Measurements from ENCODE around the gene QSER1. TPM values are rescaled to one million over a fixed set of nuclear protein-coding genes. Genes with fewer than 3 reads are reported as not detected.

Gene QSER1
- total RNA-seq, 1 experiment from 2014 or later: 48.0 TPM

DNA sequence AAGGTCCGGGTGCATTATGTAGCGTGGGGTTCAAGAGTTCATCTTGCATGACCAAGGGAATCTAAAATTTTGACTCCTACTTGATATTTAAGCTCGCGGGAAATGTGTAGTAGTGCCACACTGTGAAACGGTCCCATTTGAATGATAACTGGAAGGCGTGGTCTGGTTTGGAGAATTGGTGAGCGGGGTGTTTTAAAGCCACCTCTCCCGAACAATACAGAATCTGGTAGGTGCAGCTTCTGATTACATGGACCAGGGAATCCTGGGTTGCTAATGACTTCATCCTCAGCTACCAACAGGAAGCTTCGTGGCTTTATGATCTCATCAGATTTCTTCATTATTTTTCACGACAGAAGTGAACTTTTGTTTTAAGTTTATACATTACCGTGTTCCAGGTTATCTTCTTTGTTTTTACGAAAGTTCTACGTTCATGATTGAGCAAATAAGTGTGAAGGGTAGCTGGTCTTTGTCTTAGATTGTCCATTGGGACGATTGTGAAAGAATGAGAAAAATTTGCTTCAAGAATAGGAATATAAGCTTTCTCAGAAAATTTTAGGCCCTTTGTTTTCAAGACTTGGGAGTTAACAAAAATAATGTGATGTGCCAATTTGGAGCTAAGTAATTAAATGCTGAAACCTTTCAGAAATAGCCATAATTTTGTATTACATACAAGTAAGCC is 1.7 kb downstream of the QSER1 start (continued):
- TF ChIP-seq SRF (IDR thresholded peaks at IDR 0.05; ENCODE audit: low read depth) (0 out of 2 replicates have a peak, but pooled peaks have one; percentile 32), ZNF274 (IDR thresholded peaks at IDR 0.05; ENCODE audit: low read depth, low read length) (no peak), ZFX (IDR thresholded peaks at IDR 0.05) (no peak)
- TF ChIP-seq, protein P1, sequence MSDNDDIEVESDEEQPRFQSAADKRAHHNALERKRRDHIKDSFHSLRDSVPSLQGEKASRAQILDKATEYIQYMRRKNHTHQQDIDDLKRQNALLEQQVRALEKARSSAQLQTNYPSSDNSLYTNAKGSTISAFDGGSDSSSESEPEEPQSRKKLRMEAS (IDR thresholded peaks at IDR 0.05): peak; percentile 63

DNA sequence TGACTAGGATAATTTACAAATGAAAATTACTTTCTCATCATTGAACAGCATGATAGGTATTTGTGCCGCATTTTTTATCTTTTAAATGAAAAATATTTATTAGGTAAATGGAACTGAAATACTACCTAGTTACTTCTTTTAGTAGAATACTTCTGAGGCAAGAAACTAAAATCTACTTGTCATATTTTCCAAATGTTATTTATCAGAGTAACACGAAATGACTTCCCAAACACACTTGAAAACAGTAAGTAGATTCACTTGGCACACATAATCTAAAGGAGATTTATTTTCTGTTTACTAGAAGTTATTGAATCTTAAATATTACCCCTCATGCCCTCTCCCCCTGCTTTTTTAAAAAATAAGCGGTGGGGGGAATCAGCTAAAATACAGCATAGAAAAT is 2.3 kb downstream of the QSER1 start:
- no peak for DNase-seq (ENCODE audit: low read depth, low spot score)
- ChIA-PET POLR2A (interaction anchor here (0.8 to 1.0 kb wide), 2 partner anchors 13 to 121 kb away, joined by 3 read pairs; partner anchors contain the start of gene DEPDC7), CTCF (interaction anchor here (1.1 to 1.8 kb wide), 3 partner anchors 9 to 166 kb away, joined by 3 to 7 read pairs (median 4); no protein-coding TSS in a partner anchor), RAD21 (ENCODE audit: low non-redundant PET in 1 of 2, low total read pairs in 2 of 2, uncharacterized antibody in 2 of 2, unreplicated experiment in 2 of 2) (no interaction called here)
- H3K9ac ChIP-seq (ENCODE audit: low read length): peak overlapping the region; percentile 98
- no peaks in the 10 kb centered on the region for H3K9me3 ChIP-seq (ENCODE audit: control insufficient read depth in 1 of 2, insufficient read depth in 1 of 2, low read depth in 1 of 2, low read length in 2 of 2)
- no peak overlapping the region for H2AFZ ChIP-seq (ENCODE audit: low read depth, low read length, poor library complexity, severe bottlenecking)
- TF ChIP-seq ZFX (IDR thresholded peaks at IDR 0.05) (no peak), EGR1 (IDR thresholded peaks at IDR 0.05; ENCODE audit: low read depth) (no peak), SRF (IDR thresholded peaks at IDR 0.05; ENCODE audit: low read depth) (no peak), RAD21 (IDR thresholded peaks at IDR 0.05; ENCODE audit: low read depth) (no peak), CBX3 (IDR thresholded peaks at IDR 0.05; ENCODE audit: low read depth) (no peak), CEBPB (IDR thresholded peaks at IDR 0.05; ENCODE audit: low read depth) (no peak), SIN3A (IDR thresholded peaks at IDR 0.05; ENCODE audit: low read depth) (no peak), POLR2A (IDR thresholded peaks at IDR 0.05; ENCODE audit: borderline replicate concordance, extremely low read depth, insufficient read depth, insufficient read length) (no peak), TCF7L2 (IDR thresholded peaks at IDR 0.05; ENCODE audit: borderline replicate concordance, extremely low read depth, insufficient read depth, insufficient read length) (no peak), FOSL1 (IDR thresholded peaks at IDR 0.05; ENCODE audit: low read depth) (no peak), JUND (IDR thresholded peaks at IDR 0.05) (no peak), ELF1 (IDR thresholded peaks at IDR 0.05; ENCODE audit: borderline replicate concordance, low read depth) (no peak)
- TF ChIP-seq, protein P2, sequence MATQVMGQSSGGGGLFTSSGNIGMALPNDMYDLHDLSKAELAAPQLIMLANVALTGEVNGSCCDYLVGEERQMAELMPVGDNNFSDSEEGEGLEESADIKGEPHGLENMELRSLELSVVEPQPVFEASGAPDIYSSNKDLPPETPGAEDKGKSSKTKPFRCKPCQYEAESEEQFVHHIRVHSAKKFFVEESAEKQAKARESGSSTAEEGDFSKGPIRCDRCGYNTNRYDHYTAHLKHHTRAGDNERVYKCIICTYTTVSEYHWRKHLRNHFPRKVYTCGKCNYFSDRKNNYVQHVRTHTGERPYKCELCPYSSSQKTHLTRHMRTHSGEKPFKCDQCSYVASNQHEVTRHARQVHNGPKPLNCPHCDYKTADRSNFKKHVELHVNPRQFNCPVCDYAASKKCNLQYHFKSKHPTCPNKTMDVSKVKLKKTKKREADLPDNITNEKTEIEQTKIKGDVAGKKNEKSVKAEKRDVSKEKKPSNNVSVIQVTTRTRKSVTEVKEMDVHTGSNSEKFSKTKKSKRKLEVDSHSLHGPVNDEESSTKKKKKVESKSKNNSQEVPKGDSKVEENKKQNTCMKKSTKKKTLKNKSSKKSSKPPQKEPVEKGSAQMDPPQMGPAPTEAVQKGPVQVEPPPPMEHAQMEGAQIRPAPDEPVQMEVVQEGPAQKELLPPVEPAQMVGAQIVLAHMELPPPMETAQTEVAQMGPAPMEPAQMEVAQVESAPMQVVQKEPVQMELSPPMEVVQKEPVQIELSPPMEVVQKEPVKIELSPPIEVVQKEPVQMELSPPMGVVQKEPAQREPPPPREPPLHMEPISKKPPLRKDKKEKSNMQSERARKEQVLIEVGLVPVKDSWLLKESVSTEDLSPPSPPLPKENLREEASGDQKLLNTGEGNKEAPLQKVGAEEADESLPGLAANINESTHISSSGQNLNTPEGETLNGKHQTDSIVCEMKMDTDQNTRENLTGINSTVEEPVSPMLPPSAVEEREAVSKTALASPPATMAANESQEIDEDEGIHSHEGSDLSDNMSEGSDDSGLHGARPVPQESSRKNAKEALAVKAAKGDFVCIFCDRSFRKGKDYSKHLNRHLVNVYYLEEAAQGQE (IDR thresholded peaks at IDR 0.05; ENCODE audit: low read depth): no peak
- TF ChIP-seq, protein P3, sequence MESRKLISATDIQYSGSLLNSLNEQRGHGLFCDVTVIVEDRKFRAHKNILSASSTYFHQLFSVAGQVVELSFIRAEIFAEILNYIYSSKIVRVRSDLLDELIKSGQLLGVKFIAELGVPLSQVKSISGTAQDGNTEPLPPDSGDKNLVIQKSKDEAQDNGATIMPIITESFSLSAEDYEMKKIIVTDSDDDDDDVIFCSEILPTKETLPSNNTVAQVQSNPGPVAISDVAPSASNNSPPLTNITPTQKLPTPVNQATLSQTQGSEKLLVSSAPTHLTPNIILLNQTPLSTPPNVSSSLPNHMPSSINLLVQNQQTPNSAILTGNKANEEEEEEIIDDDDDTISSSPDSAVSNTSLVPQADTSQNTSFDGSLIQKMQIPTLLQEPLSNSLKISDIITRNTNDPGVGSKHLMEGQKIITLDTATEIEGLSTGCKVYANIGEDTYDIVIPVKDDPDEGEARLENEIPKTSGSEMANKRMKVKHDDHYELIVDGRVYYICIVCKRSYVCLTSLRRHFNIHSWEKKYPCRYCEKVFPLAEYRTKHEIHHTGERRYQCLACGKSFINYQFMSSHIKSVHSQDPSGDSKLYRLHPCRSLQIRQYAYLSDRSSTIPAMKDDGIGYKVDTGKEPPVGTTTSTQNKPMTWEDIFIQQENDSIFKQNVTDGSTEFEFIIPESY (IDR thresholded peaks at IDR 0.05; ENCODE audit: extremely low read depth, insufficient replicate concordance, low read length): no peak
- H3K27me3 ChIP-seq (ENCODE audit: insufficient read depth, low read length): no peaks in the 10 kb centered on the region
- no TSS peak for BruUV-seq (replicated peaks)
- intact Hi-C loops (cut with micrococcal nuclease): no loop called here
- peak overlapping the region; percentile 85 to 91 for H3K4me3 ChIP-seq (replicated peaks in 1 of 2; ENCODE audit: low read depth in 1 of 2, low read length in 2 of 2)
- peaks cover 2 to 9% of the 10 kb centered on the region in 2 experiments; a peak in 1 of 4 replicates for H3K36me3 ChIP-seq (ENCODE audit: control insufficient read depth in 1 of 2, insufficient read depth in 2 of 2, low read length in 2 of 2)
- H3K9me2 ChIP-seq (ENCODE audit: insufficient read depth): no peaks in the 10 kb centered on the region
- H3K4me2 ChIP-seq (ENCODE audit: low read length): peak overlapping the region; percentile 85
- peak overlapping the region; percentile 86; the same call in 1 of the 2 replicates for H3K27ac ChIP-seq (ENCODE audit: low read depth, low read length)
- H3K4me1 ChIP-seq (ENCODE audit: control insufficient read depth in 1 of 2, insufficient read depth in 2 of 2, low read length in 2 of 2): peaks cover 0 to 19% of the 10 kb centered on the region in 2 experiments; a peak in 3 of 4 replicates
- H3K79me2 ChIP-seq (ENCODE audit: insufficient read depth, low read length): peaks cover 69% of the 10 kb centered on the region
- peaks cover 5% of the 10 kb centered on the region for H4K20me1 ChIP-seq (ENCODE audit: insufficient read depth)
- no peak for ATAC-seq
